A673 (cell line): ENCODE data around the gene MDH2. TPM values are rescaled to one million over a fixed set of nuclear protein-coding genes. Genes with fewer than 3 reads are reported as not detected.
"Not testable (repeated sequence)": the region's sequence is repeated elsewhere in the genome, so short reads cannot be mapped to it uniquely, and the experiment has no call there.

Experiments used
- BruUV-seq: library from RNA; stranded (reverse); fragments of 400-500 nt; replicated peaks from 2 replicates; lab custom pipeline; 2021; lab: Mats Ljungman, UMichigan
- CTCF ChIA-PET: fragments of 300-600 bp; sonication (Branson Sonifier 250); formaldehyde crosslinking; loops from one replicate; lab custom pipeline; 2022; ENCODE audit warnings: antibody characterized with exemption; lab: Charles Lee
- POLR2A ChIA-PET: fragments of 300-600 bp; sonication (Branson Sonifier 250); formaldehyde crosslinking; loops from one replicate; lab custom pipeline; 2022; ENCODE audit warnings: antibody characterized with exemption; ENCODE audit not compliant: low non-redundant PET; lab: Charles Lee
- DNase-seq: peaks from one replicate; pipeline ENCODE4 v3.0.0-alpha.2; 2015; ENCODE audit warnings: low spot score
- H3K27ac ChIP-seq: fragments of 200-600 bp; sonication (generic); 2 replicates; pipeline ENCODE4 v1.5.1; 2016; ENCODE audit warnings: mixed run types, low read depth, mild to moderate bottlenecking, mixed read lengths, antibody characterized with exemption, low read length; ENCODE audit not compliant: poor library complexity, severe bottlenecking
- H3K27me3 ChIP-seq: fragments of 200-600 bp; sonication (generic); replicated peaks from 2 replicates; pipeline ENCODE4 v1.6.1; 2017; ENCODE audit warnings: mixed run types, low read depth, mild to moderate bottlenecking, mixed read lengths, antibody characterized with exemption, low read length; ENCODE audit not compliant: insufficient read depth, poor library complexity
- H3K36me3 ChIP-seq: fragments of 200-600 bp; sonication (generic); 2 replicates; pipeline ENCODE4 v1.6.1; 2016; ENCODE audit warnings: mixed run types, mild to moderate bottlenecking, mixed read lengths, antibody characterized with exemption, low read length; ENCODE audit not compliant: insufficient read depth, poor library complexity, severe bottlenecking
- H3K4me1 ChIP-seq: fragments of 200-600 bp; sonication (generic); 2 replicates; pipeline ENCODE4 v1.6.1; 2017; ENCODE audit warnings: mixed run types, mild to moderate bottlenecking, mixed read lengths, antibody characterized with exemption, low read length; ENCODE audit not compliant: insufficient read depth, poor library complexity, severe bottlenecking
- H3K4me3 ChIP-seq: fragments of 200-600 bp; sonication (generic); 2 replicates; pipeline ENCODE4 v1.5.1; 2016; ENCODE audit warnings: low read depth, mixed run types, mild to moderate bottlenecking, mixed read lengths, low read length; ENCODE audit not compliant: poor library complexity, severe bottlenecking
- H3K9me3 ChIP-seq: fragments of 200-600 bp; sonication (generic); 2 replicates; pipeline ENCODE4 v1.6.1; 2016; ENCODE audit warnings: mixed run types, low read depth, mild to moderate bottlenecking, mixed read lengths, antibody characterized with exemption, low read length; ENCODE audit not compliant: poor library complexity, severe bottlenecking
- EZH2 ChIP-seq: fragments of 200-600 bp; sonication (generic); IDR thresholded peaks from 2 replicates; pipeline ENCODE4 v1.6.1; 2017; ENCODE audit warnings: borderline replicate concordance, low read depth, mild to moderate bottlenecking, mixed read lengths, antibody characterized with exemption, low read length; ENCODE audit not compliant: poor library complexity, severe bottlenecking
- intact Hi-C: fragments of 100-400 bp; cut with micrococcal nuclease; formaldehyde crosslinking; loops from one replicate; pipeline ENCODE4 v1.10.0; 2022; ENCODE audit not compliant: unreplicated experiment
- total RNA-seq: library from RNA; stranded (reverse); gene quantifications from 2 replicates; pipeline ENCODE4 v1.2.3, GENCODE V29; 2021
- TF ChIP-seq, protein P1 (sequence below): fragments of 300-800, 200-600 bp; sonication (generic); conservative IDR thresholded peaks from 2 replicates; pipeline ENCODE4 v1.5.1; 2017; ENCODE audit warnings: low read depth, mild to moderate bottlenecking, antibody characterized with exemption, low read length, moderate library complexity, mixed read lengths

The MDH2 gene
- total RNA-seq, 1 experiment from 2014 or later, result 316 TPM

DNA sequence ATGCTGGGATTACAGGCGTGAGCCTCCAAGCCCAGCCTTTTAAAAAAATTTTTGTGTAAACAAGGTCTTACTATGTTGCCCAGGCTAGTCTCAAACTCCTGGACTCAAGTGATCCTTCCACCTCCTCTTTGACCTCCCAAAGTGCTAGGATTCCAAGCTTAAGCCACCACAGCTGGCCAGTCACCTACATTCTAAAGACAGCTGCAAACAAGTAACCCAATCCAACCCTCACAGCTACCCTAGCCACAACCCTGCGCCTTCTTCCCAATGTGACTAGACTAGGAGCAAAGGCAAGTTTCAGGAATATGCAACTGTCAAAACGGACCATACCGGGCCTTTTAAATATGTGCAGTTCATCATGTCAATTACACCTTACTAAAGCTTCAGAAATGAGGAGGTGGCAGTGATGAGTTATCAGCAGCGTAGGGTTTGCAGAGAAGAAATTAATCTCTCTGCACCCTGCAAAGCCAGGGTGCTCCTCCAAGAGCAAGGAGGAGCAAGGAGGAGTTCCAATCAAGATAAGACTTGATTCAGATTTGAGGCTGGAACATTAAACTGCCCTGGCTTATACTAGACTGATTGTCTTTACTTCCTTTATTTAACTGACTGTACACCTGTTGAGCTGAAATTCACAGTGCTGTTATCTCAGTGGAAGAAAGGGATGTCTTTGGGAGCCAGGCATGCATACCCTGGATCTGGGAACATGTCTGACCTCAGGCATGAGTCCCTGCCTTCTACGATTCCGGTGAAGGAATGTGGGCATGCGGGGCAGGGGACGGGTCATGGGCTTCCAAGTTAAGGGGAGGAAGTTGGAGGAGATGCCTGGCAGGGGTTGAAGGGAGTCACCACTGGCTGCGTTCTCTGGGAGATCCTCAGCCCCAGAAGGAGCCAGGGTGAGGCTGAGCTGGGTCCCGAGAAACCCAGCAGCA, 38.0 kb upstream of the MDH2 start:
- Histone ChIP-seq H3K4me1 (no peaks in the 10 kb centered on the region), H3K36me3 (no peaks in the 10 kb centered on the region), H3K9me3 (no peaks in the 10 kb centered on the region), H3K4me3 (no peak overlapping the region), H3K27ac (no peak overlapping the region), H3K27me3 (no peaks in the 10 kb centered on the region)
- no peak for DNase-seq
- TF ChIP-seq, protein P1, sequence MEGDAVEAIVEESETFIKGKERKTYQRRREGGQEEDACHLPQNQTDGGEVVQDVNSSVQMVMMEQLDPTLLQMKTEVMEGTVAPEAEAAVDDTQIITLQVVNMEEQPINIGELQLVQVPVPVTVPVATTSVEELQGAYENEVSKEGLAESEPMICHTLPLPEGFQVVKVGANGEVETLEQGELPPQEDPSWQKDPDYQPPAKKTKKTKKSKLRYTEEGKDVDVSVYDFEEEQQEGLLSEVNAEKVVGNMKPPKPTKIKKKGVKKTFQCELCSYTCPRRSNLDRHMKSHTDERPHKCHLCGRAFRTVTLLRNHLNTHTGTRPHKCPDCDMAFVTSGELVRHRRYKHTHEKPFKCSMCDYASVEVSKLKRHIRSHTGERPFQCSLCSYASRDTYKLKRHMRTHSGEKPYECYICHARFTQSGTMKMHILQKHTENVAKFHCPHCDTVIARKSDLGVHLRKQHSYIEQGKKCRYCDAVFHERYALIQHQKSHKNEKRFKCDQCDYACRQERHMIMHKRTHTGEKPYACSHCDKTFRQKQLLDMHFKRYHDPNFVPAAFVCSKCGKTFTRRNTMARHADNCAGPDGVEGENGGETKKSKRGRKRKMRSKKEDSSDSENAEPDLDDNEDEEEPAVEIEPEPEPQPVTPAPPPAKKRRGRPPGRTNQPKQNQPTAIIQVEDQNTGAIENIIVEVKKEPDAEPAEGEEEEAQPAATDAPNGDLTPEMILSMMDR, result no peak
- TF ChIP-seq EZH2, result no peak
- no TSS peak for BruUV-seq
- POLR2A ChIA-PET, result no interaction called here
- CTCF ChIA-PET, result no interaction called here
- intact Hi-C loops, result no loop called here

DNA sequence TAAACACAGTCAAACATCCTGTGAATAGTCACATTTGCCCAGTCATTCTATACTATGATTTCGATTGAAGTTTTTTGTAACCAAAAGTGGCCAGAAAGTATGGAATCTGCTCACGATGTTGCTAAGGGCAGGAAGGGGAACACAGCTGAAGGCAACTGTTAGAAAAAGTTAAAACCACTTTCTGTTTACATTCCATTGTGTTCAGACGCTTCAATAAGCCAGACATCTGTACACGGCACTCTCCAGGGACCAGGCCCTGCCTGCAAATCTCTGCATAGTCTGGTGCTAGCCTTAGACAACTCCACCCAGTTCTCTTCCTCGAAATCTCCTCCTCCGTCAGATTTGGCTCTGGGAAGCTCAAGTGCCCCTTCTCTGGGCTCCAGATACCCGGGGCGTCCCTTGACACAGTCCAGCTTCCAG, 36.5 kb upstream of the MDH2 start:
- H3K27me3 ChIP-seq, result no peaks in the 10 kb centered on the region
- BruUV-seq, result no TSS peak
- no peaks in the 10 kb centered on the region for H3K9me3 ChIP-seq
- TF ChIP-seq EZH2, result no peak
- TF ChIP-seq, protein P1, result no peak
- no peak overlapping the region for H3K27ac ChIP-seq
- intact Hi-C loops, result no loop called here
- CTCF ChIA-PET, result no interaction called here
- H3K4me1 ChIP-seq, result no peaks in the 10 kb centered on the region
- H3K4me3 ChIP-seq, result no peak overlapping the region
- DNase-seq, result no peak
- H3K36me3 ChIP-seq, result no peaks in the 10 kb centered on the region
- POLR2A ChIA-PET, result no interaction called here

DNA sequence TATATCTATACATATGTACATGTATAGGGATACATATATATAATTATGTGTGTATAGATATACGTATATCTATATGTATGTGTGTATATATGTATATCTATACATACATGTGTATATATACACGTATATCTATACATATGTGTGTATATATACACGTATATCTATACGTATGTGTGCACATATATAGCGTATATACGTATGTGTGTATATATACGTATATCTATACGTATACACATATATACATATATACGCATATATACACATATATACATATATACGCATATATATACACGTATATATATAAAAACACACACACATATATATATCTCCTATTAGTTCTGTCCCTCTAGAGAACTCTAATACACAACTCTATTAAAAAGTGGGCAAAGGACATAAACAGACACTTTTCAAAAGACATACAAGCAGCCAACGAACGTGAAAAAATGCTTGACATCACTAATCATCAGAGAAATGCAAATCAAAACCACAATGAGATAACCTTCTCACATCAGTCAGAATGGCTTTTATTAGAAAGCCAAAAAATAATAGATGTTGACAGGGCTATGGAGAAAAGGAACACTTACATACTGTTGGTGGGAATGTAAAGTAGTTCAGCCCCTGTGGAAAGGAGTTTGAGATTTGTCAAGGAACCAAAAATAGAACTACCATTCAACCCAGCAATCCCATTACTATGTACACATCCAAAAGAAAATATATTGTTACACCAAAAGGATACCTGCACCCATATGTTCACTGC, 31.5 kb upstream of the MDH2 start:
- TF ChIP-seq, protein P1, result no peak
- TF ChIP-seq EZH2, result no peak
- DNase-seq, result no peak
- CTCF ChIA-PET, result no interaction called here
- intact Hi-C loops, result no loop called here
- Histone ChIP-seq H3K4me3 (no peak overlapping the region), H3K27me3 (no peaks in the 10 kb centered on the region), H3K4me1 (no peaks in the 10 kb centered on the region), H3K9me3 (no peaks in the 10 kb centered on the region), H3K27ac (no peak overlapping the region), H3K36me3 (no peaks in the 10 kb centered on the region)
- BruUV-seq, result no TSS peak
- POLR2A ChIA-PET, result no interaction called here

DNA sequence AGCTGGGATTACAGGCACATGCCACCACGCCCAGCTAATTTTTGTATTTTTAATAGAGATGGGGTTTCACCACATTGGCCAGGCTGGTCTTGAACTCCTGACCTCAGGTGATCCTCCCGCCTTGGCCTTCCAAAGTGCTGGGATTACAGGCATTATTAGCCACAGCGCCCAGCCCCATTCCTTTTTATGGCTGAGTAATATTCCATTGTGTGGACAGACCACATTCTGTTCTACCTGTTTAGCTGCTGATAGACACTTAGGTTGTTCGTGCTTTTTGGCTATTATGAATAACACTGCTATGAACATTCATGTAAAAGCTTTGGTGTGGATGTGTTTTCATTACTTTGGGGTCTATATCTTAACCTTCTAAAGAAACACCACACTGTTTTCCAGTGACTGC, 29.4 kb upstream of the MDH2 start:
- DNase-seq, H3K27me3 ChIP-seq, H3K4me1 ChIP-seq, POLR2A ChIA-PET, H3K36me3 ChIP-seq, CTCF ChIA-PET, H3K9me3 ChIP-seq, H3K4me3 ChIP-seq, BruUV-seq, H3K27ac ChIP-seq: not testable (repeated sequence)
- intact Hi-C loops, result loop anchor here (2.0 kb wide), 1 partner anchor 152 kb away; no protein-coding TSS in a partner anchor
